ENCODE results near the gene BSG.

BSG gene

GRCh38 chr19:593505-593904 lies 21.1 kb downstream of the BSG start:
- Histone ChIP-seq H3K9me2 (replicated peaks; ENCODE audit: control insufficient read depth, low read length) (no peaks in the 10 kb centered on the region), H3K79me2 (ENCODE audit: control insufficient read depth, low read length) (no peaks in the 10 kb centered on the region), H3F3A (ENCODE audit: control insufficient read depth, insufficient read depth) (no peaks in the 10 kb centered on the region), H3K27ac (ENCODE audit: low read depth, low read length) (no peak overlapping the region), H3K4me1 (ENCODE audit: control insufficient read depth, low read length) (peaks cover 6% of the 10 kb centered on the region), H3K9me3 (ENCODE audit: control insufficient read depth, insufficient read depth, low read length) (no peaks in the 10 kb centered on the region), H3K27me3 (ENCODE audit: control insufficient read depth, low read length) (peaks cover 13% of the 10 kb centered on the region), H3K4me2 (ENCODE audit: low read length) (no peak overlapping the region), H4K20me1 (ENCODE audit: control insufficient read depth, insufficient read depth, low read depth, low read length) (0 out of 2 replicates have a peak, but pooled peaks cover 3% of the 10 kb centered on the region), H3K4me3 (ENCODE audit: low read length) (no peak overlapping the region), H3K36me3 (ENCODE audit: control insufficient read depth, low read length) (no peaks in the 10 kb centered on the region)
- TF ChIP-seq CTCF (IDR thresholded peaks at IDR 0.05; ENCODE audit: low read depth, low read length, poor library complexity, severe bottlenecking) (no peak), EZH2phosphoT487 (IDR thresholded peaks at IDR 0.05; ENCODE audit: borderline replicate concordance, low read length) (no peak)

GRCh38 chr19:594265-594870 lies 22.0 kb downstream of the BSG start:
- TF ChIP-seq CTCF (IDR thresholded peaks at IDR 0.05; ENCODE audit: low read depth, low read length, poor library complexity, severe bottlenecking) = no peak
- no peak for TF ChIP-seq EZH2phosphoT487 (IDR thresholded peaks at IDR 0.05; ENCODE audit: borderline replicate concordance, low read length)
- H3K4me2 ChIP-seq (ENCODE audit: low read length) = no peak overlapping the region
- 0 out of 2 replicates have a peak, but pooled peaks cover 3% of the 10 kb centered on the region for H4K20me1 ChIP-seq (ENCODE audit: control insufficient read depth, insufficient read depth, low read depth, low read length)
- H3K79me2 ChIP-seq (ENCODE audit: control insufficient read depth, low read length) = no peaks in the 10 kb centered on the region
- H3K27me3 ChIP-seq (ENCODE audit: control insufficient read depth, low read length) = peaks cover 4% of the 10 kb centered on the region
- H3K4me1 ChIP-seq (ENCODE audit: control insufficient read depth, low read length) = no peaks in the 10 kb centered on the region
- H3K9me2 ChIP-seq (replicated peaks; ENCODE audit: control insufficient read depth, low read length) = no peaks in the 10 kb centered on the region
- no peak overlapping the region for H3K4me3 ChIP-seq (ENCODE audit: low read length)
- no peaks in the 10 kb centered on the region for H3K9me3 ChIP-seq (ENCODE audit: control insufficient read depth, insufficient read depth, low read length)
- H3F3A ChIP-seq (ENCODE audit: control insufficient read depth, insufficient read depth) = no peaks in the 10 kb centered on the region
- H3K36me3 ChIP-seq (ENCODE audit: control insufficient read depth, low read length) = no peaks in the 10 kb centered on the region
- no peak overlapping the region for H3K27ac ChIP-seq (ENCODE audit: low read depth, low read length)

- Histone ChIP-seq H3K4me1 (ENCODE audit: control insufficient read depth, low read length) (no peaks in the 10 kb centered on the region), H3F3A (ENCODE audit: control insufficient read depth, insufficient read depth) (no peaks in the 10 kb centered on the region), H3K27ac (ENCODE audit: low read depth, low read length) (no peak overlapping the region), H3K9me2 (replicated peaks; ENCODE audit: control insufficient read depth, low read length) (no peaks in the 10 kb centered on the region), H3K9me3 (ENCODE audit: control insufficient read depth, insufficient read depth, low read length) (no peaks in the 10 kb centered on the region), H3K36me3 (ENCODE audit: control insufficient read depth, low read length) (no peaks in the 10 kb centered on the region), H3K4me3 (ENCODE audit: low read length) (no peak overlapping the region), H3K4me2 (ENCODE audit: low read length) (no peak overlapping the region), H3K79me2 (ENCODE audit: control insufficient read depth, low read length) (no peaks in the 10 kb centered on the region), H4K20me1 (ENCODE audit: control insufficient read depth, insufficient read depth, low read depth, low read length) (0 out of 2 replicates have a peak, but pooled peaks cover 3% of the 10 kb centered on the region), H3K27me3 (ENCODE audit: control insufficient read depth, low read length) (peaks cover 4% of the 10 kb centered on the region)
- TF ChIP-seq CTCF (IDR thresholded peaks at IDR 0.05; ENCODE audit: low read depth, low read length, poor library complexity, severe bottlenecking) (no peak), EZH2phosphoT487 (IDR thresholded peaks at IDR 0.05; ENCODE audit: borderline replicate concordance, low read length) (no peak)
Observed at GRCh38 chr19:595326-596262, 23.2 kb downstream of the BSG start.
